Lower lobe of right lung (tissue), 2 donors: ENCODE results near the gene STK11. TPM values are rescaled to one million over a fixed set of nuclear protein-coding genes. Genes with fewer than 3 reads are reported as not detected.

Experiments
- ATAC-seq, 2 donors: fragments of 200-7000 bp; cut with Tn5 transposase; one replicate each; pipeline ENCODE4 v1.9.1; 2020 to 2022; ENCODE audit warnings: mild to moderate bottlenecking in 2 of 2, moderate library complexity in 2 of 2
- DNase-seq: peaks from one replicate; pipeline ENCODE4 v3.0.0-alpha.2; 2020
- H3K27ac ChIP-seq: fragments of 200-600 bp; one replicate; pipeline ENCODE4 v1.8.0; 2022
- H3K27me3 ChIP-seq: fragments of 200-600 bp; one replicate; pipeline ENCODE4 v1.8.0; 2022; ENCODE audit warnings: low read depth
- H3K36me3 ChIP-seq: fragments of 200-600 bp; one replicate; pipeline ENCODE4 v1.8.0; 2022; ENCODE audit warnings: mild to moderate bottlenecking
- H3K4me1 ChIP-seq: fragments of 200-600 bp; one replicate; pipeline ENCODE4 v1.8.0; 2022
- H3K4me3 ChIP-seq: fragments of 200-600 bp; one replicate; pipeline ENCODE4 v1.8.0; 2022; ENCODE audit warnings: mild to moderate bottlenecking
- H3K9me3 ChIP-seq: fragments of 200-600 bp; one replicate; pipeline ENCODE4 v1.8.0; 2022
- CTCF ChIP-seq: fragments of 200-600 bp; IDR thresholded peaks from one replicate; pipeline ENCODE4 v1.8.0; 2022; ENCODE audit warnings: antibody characterized with exemption, mild to moderate bottlenecking
- intact Hi-C: fragments of 100-400 bp; cut with DNase I; formaldehyde crosslinking; loops from one replicate; pipeline ENCODE4 v1.11.0; 2022
- total RNA-seq: library from RNA; stranded (reverse); fragmentation: NEBNext Ultra II Directional; extraction: Animal tissue kit (Norgen Biotek cat#: 25700); gene quantifications from one replicate; pipeline ENCODE4 v1.2.1, GENCODE V29; 2021
- donor health status: DM: no; HTN: yes; CAD: no; lungs with severe emphysema.

STK11 gene
- total RNA-seq, 1 donor from 2014 or later: 50.5 TPM

DNA sequence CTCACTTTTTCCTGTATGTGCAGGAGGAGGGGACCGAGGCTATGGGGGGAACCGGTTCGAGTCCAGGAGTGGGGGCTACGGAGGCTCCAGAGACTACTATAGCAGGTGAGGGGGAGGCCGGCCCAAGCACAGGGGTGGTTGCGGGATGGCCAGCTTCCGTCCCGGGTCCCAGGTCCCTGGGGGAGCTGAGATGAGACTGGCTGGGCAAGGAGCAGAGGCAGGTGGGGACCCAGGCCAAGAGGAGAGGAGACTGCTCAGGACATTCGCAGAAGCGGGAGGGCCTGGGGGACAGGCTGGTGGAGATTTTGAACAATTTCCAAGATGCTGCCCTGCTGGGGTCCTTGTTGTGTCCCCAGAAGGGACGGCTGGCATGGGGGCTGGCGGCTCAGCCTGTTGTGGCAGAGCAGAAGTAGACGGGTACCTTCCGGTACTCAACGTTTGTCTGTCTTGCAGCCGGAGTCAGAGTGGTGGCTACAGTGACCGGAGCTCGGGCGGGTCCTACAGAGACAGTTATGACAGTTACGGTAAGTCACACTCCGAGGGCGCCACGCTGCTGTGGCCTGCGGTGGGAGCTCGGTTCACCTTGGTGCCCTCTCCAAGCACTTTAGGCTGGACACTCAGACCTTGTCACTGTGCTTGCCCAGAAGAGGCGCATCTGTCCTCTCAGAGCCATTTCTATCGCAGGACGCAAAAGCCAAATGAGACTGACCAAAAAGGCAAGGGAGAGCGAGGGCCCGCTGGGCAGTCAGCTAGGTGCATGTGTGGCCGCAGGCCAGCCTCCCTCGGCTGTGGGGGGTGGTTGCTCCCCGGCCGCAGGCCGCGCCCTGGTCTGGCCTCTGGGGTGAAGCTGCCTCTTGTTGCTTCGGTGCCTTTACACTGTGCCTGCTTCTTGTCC, 66.2 kb downstream of the STK11 start:
- Histone ChIP-seq H3K36me3 (peaks cover 49% of the 10 kb centered on the region), H3K4me1 (peaks cover 85% of the 10 kb centered on the region), H3K9me3 (no peaks in the 10 kb centered on the region), H3K4me3 (peak overlapping the region; percentile 94), H3K27ac (peak overlapping the region; percentile 99), H3K27me3 (no peaks in the 10 kb centered on the region)
- intact Hi-C loops: no loop called here
- DNase-seq (peak; percentile 61), ATAC-seq (no peak)
- TF ChIP-seq CTCF: no peak

- DNase-seq (no peak), ATAC-seq (no peak)
- peak overlapping the region; percentile 1 for H3K27ac ChIP-seq
- no peaks in the 10 kb centered on the region for H3K27me3 ChIP-seq
- intact Hi-C loops: no loop called here
- H3K36me3 ChIP-seq: peaks cover 56% of the 10 kb centered on the region
- peaks cover 82% of the 10 kb centered on the region for H3K4me1 ChIP-seq
- H3K4me3 ChIP-seq: peak overlapping the region; percentile 94
- no peaks in the 10 kb centered on the region for H3K9me3 ChIP-seq
- no peak for TF ChIP-seq CTCF
Measured at GRCh38 chr19:1272423-1273262, 67.1 kb downstream of the STK11 start.

GRCh38 chr19:1273263-1274041, 67.9 kb downstream of the STK11 start:
- DNase-seq (no peak), ATAC-seq (no peak)
- H3K4me3 ChIP-seq: peak overlapping the region; percentile 9
- no peaks in the 10 kb centered on the region for H3K27me3 ChIP-seq
- H3K9me3 ChIP-seq: no peaks in the 10 kb centered on the region
- H3K27ac ChIP-seq: peak overlapping the region; percentile 98
- H3K36me3 ChIP-seq: peaks cover 59% of the 10 kb centered on the region
- intact Hi-C loops: no loop called here
- no peak for TF ChIP-seq CTCF
- peaks cover 74% of the 10 kb centered on the region for H3K4me1 ChIP-seq

DNA sequence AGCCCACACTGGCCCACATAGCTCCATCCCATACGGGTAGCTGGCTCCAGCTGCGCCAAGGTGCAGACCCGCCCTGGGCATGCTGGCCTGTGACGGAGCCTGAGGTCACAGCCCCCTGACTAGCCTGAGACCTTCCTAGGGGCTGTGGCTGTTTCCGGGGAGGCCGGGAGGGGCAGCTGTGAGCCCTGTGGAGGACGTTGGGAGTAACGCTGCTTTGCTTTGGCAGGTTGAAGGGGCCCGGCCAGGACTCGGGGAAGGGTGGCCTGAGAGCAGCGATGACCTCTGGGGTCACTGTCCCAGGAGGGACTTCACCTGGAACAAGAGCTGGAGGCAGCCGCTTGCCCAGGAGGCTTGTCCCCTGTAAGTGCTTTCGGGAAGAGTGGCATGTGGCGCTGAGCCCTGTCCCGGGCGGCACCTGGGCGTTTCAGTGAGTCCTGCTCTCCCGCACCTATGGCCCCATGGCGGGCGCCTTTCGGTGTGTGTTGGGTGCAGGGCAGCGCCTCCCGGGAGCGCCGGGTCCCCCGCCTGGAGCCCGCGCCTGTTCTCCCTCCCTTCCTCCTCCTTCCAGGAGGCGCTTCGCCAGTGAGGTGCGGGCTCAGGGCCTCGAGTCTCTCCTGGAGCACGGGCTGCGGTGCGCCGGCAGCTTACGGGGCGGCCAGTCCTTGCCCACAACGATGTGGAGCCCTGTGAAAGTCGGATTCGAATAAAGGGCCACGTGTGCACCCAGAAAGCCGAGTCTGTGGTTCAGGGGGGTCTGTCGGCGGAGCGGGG, 68.7 kb downstream of the STK11 start:
- no peaks in the 10 kb centered on the region for H3K27me3 ChIP-seq
- H3K9me3 ChIP-seq: no peaks in the 10 kb centered on the region
- ATAC-seq (no peak), DNase-seq (no peak)
- peaks cover 70% of the 10 kb centered on the region for H3K4me1 ChIP-seq
- intact Hi-C loops: no loop called here
- no peak for TF ChIP-seq CTCF
- H3K27ac ChIP-seq: peak overlapping the region; percentile 98
- peak overlapping the region; percentile 69 for H3K4me3 ChIP-seq
- peaks cover 66% of the 10 kb centered on the region for H3K36me3 ChIP-seq
